Stimulated activated CD8-positive, alpha-beta memory T cell treated with anti-CD3 and anti-CD28 coated beads, Interleukin-15, amount 100 ng/mL, for 1 hour (primary cell): ENCODE results near the gene SMYD4.
"Not testable (repeated sequence)": the region's sequence is repeated elsewhere in the genome, so short reads cannot be mapped to it uniquely, and the experiment has no call there.

Experiments used
- DNase-seq: peaks from one replicate; pipeline ENCODE4 v3.0.0-alpha.2; 2020; ENCODE audit warnings: low read depth

SMYD4 gene

GRCh38 chr17:1830288-1830687, 586 bp upstream of the SMYD4 start:
- DNase-seq: no peak

DNA sequence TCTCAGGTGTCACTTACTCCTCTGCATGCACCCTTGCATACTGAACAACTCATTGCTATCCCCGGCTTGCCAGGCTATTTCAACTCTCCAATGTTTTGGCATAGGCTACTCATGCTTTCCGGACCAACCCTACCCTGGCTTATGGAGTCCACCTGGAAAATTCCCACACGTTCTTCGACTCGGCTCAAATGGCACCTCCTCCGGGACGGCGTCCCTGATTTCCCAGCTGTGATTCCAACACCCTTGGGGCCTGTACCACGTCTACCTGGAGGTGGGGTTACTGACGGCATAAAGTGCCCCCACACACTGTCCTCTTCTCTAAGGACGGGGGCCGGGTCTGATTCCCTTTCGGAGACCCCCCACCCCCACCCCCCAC, 498 bp downstream of the SMYD4 start:
- DNase-seq: no peak

DNA sequence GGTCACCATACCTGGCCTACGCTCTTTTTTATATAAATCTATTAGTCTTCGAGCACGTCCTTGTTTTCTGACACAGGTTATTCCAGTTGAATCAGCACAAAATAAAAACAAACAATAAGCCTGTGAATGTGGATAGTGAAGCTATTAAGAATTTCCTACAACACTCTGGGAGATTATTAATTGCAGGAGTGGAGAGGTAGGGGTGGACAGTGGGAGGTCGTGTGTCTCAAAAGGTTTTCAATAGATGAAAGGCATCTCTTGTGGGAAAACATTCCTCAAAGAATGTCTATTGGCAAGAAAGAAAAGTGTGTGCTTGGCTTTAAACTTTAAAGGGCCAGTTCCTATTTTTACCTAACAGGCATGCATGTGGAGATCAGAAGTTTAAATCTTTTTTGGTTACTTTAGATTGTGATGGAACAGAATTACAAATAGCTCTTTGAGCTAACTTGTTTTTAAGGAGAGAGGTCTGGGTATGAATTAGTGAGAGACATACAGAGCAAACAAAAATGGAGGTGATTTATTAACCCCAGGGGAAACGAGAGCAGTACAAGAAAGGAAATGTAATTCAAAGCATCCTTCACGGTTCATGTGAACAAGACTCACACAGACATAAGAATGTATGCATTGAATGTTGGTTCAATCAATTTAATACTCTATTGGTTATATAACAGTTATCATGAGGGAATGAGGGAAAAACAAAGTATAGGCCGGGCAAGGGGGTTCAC, 9.0 kb downstream of the SMYD4 start:
- no peak for DNase-seq

- no peak for DNase-seq
Observed at GRCh38 chr17:1813088-1813487, 16.6 kb downstream of the SMYD4 start.

DNA sequence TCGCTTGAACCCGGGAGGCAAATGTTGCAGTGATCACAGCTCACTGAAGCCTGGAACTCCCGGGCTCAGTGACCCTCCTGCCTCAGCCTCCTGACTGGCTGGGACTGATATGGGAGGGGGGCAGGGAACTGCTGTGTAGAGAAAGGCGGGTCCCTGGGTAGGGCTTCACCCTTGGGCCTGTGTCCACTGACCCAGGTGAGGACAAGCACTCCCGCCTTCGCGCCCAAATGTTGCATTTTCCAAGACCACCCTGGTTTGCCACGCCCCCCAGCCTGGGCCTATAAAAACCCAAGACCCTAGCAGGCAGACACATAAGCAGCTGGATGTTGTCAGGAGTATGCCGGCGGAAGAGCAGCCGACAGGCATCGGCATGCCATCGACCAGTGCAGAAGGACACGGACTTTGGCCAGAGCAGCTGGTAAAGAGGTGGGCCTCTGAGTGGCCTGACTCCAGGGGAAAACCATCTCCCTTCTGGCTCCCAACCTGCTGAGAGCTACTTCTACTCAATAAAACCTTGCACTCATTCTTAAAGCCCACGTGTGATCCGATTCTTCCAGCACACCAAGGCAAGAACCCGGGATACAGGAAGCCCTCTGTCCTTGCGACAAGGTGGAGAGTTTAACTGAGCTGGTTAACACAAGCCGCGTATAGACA, 19.1 kb downstream of the SMYD4 start:
- no peak for DNase-seq

GRCh38 chr17:1809815-1810214, 19.9 kb downstream of the SMYD4 start:
- DNase-seq: not testable (repeated sequence)

GRCh38 chr17:1808644-1809043, 21.1 kb downstream of the SMYD4 start:
- no peak for DNase-seq

DNA sequence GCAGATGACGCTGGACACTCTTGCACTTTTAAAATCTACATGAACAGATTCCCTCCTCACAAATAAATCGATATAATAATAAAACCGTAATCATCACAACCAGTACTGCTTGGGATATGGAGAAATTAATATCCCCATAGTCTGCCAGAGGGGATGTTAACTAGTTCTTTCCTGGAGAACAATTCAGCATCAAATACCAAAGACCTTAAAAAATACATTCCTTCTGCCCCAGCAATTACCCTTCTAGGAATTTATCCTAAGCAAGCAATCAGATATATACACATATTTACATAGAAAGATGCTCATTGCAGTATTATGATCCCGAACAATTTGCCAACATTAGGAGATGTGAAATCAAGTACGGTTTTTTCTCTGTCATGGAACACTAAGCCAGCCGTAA, 21.8 kb downstream of the SMYD4 start:
- DNase-seq: no peak

DNA sequence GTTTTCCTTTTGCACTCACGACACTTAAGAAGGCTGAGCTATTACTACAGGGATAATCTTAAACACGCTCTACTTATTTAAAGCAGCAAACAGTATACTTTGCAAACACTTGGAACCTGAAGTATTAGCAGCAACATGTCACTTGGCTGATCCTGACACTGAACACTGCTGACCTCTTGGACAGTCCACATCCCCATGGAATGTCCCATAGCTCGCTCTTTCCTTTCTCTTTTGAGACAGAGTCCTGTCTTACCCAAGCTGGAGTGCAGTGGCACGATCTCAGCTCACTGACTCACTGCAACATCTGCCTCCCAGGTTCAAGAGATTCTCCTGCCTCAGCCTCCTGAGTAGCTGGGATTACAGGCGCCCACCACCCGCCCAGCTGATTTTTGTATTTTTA, 26.4 kb downstream of the SMYD4 start:
- no peak for DNase-seq

DNA sequence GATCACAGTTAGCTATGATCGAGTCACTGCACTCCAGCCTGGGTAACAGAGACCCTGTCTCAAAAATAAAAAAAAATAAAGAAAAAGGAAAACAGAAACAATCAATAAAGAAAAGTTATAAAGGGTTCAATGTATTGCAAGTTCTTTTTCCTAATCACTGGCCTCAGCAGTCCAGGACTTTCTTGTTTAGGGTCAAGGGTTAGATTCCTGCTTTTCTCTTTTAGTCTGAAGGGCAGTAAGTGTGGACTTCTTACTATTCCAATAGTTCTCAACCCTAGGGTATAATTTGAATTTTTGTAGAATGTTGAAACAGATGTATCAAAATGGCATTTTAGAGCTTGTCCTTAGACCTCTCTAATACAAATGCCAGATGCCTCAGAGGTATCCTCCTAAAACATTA, 27.3 kb downstream of the SMYD4 start:
- no peak for DNase-seq

DNA sequence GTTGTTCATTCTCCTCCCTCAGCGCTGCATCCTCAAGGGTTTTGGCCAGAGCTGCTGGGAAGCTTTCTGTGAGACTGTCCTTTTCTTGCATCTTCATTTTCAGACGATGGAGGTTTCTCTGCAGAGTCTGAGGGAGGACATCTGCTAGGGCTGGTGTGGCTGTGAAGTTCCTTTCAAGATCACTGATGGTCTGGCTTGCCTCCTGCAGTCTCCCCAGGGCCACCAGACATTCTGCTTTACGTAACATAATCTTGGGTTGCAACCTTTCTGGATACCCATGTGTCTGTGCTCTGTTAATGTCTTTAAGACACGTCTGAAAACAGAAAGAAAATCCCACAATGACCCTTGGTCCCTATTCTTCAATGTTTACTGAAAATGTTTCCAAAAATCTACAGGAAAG, 29.0 kb downstream of the SMYD4 start:
- DNase-seq: no peak

GRCh38 chr17:1800240-1800639, 29.5 kb downstream of the SMYD4 start:
- no peak for DNase-seq

GRCh38 chr17:1797846-1798245, 31.9 kb downstream of the SMYD4 start:
- not testable (repeated sequence) for DNase-seq

DNA sequence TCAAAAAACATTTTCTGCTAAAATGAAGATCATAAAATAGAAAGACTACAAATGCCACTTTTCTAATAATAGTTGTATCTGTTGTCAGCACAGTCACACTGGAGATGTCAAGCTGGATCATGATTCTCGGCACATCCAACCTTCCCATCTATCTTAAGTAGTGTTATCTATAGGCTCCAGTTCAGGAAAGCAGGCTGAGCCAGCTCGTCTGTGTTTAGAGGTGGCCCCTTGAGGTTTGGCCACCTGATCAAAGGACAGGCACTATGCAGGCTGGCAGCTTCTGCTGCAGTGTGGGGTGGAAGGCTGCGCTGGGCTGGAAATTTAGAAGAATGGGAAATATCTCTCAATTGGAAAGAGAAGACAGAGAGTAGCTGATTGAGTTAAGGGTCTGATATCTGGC, 32.4 kb downstream of the SMYD4 start:
- DNase-seq: no peak

DNA sequence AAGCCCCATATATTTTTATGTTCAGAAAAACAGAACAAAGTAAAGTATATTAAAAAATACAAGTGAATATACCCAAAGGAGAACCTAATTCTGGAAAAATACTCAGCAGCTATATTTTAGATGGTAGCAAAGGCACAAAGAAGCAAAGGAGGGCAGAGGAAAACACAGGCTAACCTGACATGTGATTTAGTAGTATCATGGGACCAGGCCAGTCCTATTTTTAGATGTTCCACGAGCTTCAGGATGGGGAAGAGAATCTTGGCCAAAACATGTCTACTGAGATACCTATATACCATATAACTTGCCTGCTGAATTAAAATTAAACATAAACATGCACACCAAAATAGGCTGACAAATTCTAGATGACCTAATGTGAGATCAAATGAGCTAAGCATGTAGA, 32.9 kb downstream of the SMYD4 start:
- DNase-seq: no peak

DNA sequence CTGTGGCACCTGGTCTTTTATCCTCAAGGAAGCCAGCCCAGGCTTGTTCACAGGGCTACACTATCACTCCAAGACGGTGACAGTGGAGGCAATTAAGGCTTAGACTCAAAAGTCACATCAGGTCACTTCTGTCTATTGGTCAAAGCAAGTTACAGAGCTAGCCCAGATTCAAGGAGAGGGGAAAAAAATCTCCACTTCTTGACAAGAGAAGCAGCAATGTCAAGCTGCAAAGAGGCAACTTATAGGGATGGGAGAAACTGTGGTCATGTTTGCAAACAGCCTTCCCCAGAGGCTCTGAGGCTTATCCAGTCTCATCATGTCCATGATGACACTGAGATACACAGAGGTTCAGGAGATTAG, 36.3 kb downstream of the SMYD4 start:
- DNase-seq: no peak

DNA sequence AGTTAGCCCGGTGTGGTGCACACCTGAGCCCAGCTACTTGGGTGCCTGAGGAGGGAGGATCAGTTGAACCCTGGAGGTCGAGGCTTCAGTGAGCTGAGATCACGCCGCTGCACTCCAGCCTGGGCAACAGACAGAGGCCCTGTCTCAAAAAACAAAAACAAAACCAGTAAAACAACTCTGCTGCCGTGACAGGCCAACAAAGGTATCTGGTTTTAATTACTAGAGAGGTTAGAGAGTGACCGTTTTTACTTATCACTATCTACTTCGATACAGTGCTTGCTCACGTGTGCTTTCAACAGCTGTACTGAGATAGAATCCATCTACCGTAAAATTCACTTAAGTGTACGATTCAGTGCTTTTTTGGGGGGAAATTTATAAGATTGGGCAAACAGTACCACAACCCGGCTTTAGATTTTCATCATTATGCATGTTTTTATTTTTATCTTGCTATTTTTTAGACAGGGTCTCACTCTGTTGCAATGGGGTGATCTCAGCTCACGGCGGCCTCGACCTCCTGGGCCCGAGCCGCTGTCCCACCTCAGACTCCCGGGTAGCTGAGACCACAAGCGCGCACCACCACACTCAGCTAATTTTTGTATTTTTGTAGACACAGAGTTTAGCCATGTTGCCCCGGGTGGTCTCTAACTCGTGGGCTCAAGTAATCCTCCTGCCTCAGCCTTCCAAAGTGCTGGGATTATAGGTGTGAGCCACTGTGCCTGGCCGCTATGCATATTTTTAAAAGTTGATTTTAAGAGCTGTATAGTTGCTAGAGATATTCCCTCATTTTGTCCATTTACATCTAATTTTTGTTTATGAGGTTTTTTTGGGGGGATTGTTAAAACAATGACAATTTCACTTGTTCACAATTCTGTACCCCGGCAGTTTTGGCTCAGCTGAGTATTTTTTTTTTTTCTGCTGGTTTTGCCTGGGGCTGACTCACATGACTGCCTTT, 36.9 kb downstream of the SMYD4 start:
- no peak for DNase-seq

DNA sequence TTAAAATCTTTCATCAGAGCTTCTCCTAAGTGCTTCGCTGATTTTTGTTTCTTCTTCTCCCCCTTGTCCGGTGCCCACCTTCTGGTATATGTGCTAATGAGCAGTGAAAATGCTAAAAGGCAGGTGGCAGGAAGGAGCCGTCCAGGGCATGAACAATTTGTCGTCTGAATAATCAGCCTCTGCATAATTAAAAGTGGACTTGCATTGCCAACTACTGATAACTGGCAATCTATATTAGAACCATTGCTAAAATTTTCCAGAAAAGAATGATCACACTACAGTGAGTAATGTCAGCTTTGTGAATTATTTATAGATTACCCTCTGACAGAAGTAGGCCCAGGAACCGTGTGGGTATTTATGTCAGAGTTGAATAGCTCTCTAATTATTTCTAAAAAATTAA, 39.8 kb downstream of the SMYD4 start:
- DNase-seq: no peak

GRCh38 chr17:1787301-1787902, 42.3 kb downstream of the SMYD4 start:
- DNase-seq: no peak

GRCh38 chr17:1786708-1787107, 43.0 kb downstream of the SMYD4 start:
- no peak for DNase-seq

- DNase-seq: no peak
Observed at GRCh38 chr17:1785930-1786329, 43.8 kb downstream of the SMYD4 start.

- no peak for DNase-seq
Observed at GRCh38 chr17:1783834-1784611, 45.7 kb downstream of the SMYD4 start.
